ENCODE results near the gene HSP90B1.

- no peak for TF ChIP-seq POLR2A (IDR thresholded peaks at IDR 0.05)
- TF ChIP-seq, protein P1, sequence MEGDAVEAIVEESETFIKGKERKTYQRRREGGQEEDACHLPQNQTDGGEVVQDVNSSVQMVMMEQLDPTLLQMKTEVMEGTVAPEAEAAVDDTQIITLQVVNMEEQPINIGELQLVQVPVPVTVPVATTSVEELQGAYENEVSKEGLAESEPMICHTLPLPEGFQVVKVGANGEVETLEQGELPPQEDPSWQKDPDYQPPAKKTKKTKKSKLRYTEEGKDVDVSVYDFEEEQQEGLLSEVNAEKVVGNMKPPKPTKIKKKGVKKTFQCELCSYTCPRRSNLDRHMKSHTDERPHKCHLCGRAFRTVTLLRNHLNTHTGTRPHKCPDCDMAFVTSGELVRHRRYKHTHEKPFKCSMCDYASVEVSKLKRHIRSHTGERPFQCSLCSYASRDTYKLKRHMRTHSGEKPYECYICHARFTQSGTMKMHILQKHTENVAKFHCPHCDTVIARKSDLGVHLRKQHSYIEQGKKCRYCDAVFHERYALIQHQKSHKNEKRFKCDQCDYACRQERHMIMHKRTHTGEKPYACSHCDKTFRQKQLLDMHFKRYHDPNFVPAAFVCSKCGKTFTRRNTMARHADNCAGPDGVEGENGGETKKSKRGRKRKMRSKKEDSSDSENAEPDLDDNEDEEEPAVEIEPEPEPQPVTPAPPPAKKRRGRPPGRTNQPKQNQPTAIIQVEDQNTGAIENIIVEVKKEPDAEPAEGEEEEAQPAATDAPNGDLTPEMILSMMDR (IDR thresholded peaks at IDR 0.05), result no peak
Observed at GRCh38 chr12:103958621-103959020, 28.4 kb downstream of the HSP90B1 start.

Data from uterus (tissue), 2 donors.